GM19043 (cell line): ENCODE data around the gene ELL.
A peak's percentile ranks its signal among the peaks of the same experiment; 100 is the strongest.
"Not testable (repeated sequence)": the region's sequence is repeated elsewhere in the genome, so short reads cannot be mapped to it uniquely, and the experiment has no call there.

Source experiments
- ATAC-seq: cut with Tn5 transposase; IDR thresholded peaks from one replicate; pipeline ENCODE4 v1.9.1; 2021; ENCODE audit warnings: low read depth; ENCODE audit not compliant: unreplicated experiment

The ELL gene

GRCh38 chr19:18412610-18413239 is 109.1 kb downstream of the ELL start:
- ATAC-seq, result no peak

- ATAC-seq, result peak; percentile 57
These were observed 113.8 kb downstream of the ELL start for GRCh38 chr19:18408053-18408476.

GRCh38 chr19:18406749-18407148 is 115.1 kb downstream of the ELL start:
- no peak for ATAC-seq

- ATAC-seq, result not testable (repeated sequence)
These were observed 116.1 kb downstream of the ELL start for GRCh38 chr19:18405754-18406153.

GRCh38 chr19:18402455-18403248 is 119.2 kb downstream of the ELL start:
- ATAC-seq, result not testable (repeated sequence)

GRCh38 chr19:18401580-18402112 is 120.2 kb downstream of the ELL start:
- no peak for ATAC-seq

GRCh38 chr19:18399008-18399407 is 122.9 kb downstream of the ELL start:
- no peak for ATAC-seq

- ATAC-seq, result no peak
These were observed 124.3 kb downstream of the ELL start, which contains the start of gene LRRC25 for GRCh38 chr19:18397242-18398202. LRRC25 (minus strand) TSS chr19:18397622; CDS start chr19:18396963, 659 bp downstream.

- no peak for ATAC-seq
These were observed 125.2 kb downstream of the ELL start for GRCh38 chr19:18396471-18397241.

- ATAC-seq, result no peak
These were observed 128.0 kb downstream of the ELL start for GRCh38 chr19:18393836-18394235.

- no peak for ATAC-seq
These were observed 128.9 kb downstream of the ELL start for GRCh38 chr19:18392926-18393325.
